HFF-Myc (cell line): ENCODE results near the gene NCF4.

ENCODE experiments used
- DNase-seq: peaks from one replicate; pipeline ENCODE4 v3.0.0-alpha.2; 2011; ENCODE audit warnings: low read depth; ENCODE audit errors: extremely low read depth
- H3K4me3 ChIP-seq: replicated peaks from 2 replicates; pipeline ENCODE4 v1.5.1; 2011; ENCODE audit warnings: low read depth, mild to moderate bottlenecking, control low read depth, low read length
- CTCF ChIP-seq: IDR thresholded peaks from 2 replicates; pipeline ENCODE4 v1.5.1; 2012; ENCODE audit warnings: mild to moderate bottlenecking, low read depth, low read length, control low read depth; ENCODE audit errors: missing control alignments

The NCF4 gene

DNA sequence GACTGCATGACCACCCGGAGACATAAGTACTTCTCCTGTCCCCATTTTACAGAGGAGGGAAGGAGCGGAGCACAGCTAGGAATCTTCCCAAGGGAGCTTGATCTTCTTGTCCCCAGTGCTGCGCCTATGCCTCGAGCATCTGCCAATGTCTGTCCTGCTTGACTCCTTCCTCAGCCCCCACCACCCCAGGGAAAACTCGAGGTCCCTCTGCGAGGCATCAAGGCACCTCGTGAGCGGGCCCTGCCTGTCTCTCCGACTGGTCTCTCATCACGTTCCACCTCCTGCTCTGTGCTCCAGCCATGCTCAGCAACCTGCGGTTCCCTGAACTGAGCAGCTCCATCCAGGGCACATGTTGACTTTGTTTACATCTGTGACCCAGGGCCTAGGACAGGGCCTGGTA is 2.5 kb downstream of the NCF4 start:
- H3K4me3 ChIP-seq = no peak overlapping the region
- no peak for TF ChIP-seq CTCF
- DNase-seq = no peak

DNA sequence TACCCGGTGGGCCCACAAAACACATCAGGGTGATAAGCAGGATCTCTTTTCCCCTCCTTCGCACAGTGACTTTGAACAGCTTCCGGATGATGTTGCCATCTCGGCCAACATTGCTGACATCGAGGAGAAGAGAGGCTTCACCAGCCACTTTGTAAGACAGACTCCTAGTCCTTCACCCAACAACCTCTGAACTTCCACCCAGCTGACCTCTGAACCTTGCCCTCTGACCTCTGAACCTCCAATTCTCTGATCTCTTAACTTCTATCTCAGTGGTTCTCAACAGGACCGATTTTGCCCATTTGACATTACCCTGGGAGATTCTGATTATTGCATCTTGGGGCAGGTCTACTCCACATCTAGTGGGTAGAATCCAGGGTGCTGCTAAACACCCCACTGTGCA is 3.2 kb downstream of the NCF4 start:
- H3K4me3 ChIP-seq = no peak overlapping the region
- no peak for TF ChIP-seq CTCF
- no peak for DNase-seq

DNA sequence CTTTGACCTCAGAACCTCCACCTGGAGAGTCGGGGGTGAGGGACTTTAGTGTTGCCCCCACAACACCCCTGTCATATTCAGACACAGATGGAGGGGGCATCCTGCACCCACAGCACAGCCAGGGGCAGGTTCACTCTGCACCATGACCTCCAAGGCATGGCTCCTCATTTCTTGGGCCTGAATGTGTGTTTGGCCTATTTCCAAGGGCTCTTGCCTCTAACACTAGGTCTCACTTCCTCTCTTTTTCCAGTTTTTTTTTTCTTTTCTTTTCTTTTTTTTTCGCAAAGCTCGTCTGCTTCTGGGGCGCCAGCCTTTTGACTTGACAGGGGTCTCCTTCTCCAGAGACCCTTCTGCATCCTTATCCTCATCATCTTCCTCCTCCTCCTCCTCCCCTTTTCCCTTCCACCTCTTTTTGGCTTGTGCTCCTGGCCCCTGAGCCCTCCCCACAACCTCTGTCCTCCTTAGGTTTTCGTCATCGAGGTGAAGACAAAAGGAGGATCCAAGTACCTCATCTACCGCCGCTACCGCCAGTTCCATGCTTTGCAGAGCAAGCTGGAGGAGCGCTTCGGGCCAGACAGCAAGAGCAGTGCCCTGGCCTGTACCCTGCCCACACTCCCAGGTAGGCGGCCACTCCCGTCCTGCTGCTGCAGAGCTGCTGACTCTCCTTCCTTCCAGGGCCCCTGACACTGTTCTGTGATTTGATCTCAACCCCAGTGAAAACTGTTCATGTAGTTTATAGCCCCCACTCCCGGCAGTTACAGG is 3.8 kb downstream of the NCF4 start:
- no peak for TF ChIP-seq CTCF
- DNase-seq = no peak
- no peak overlapping the region for H3K4me3 ChIP-seq

DNA sequence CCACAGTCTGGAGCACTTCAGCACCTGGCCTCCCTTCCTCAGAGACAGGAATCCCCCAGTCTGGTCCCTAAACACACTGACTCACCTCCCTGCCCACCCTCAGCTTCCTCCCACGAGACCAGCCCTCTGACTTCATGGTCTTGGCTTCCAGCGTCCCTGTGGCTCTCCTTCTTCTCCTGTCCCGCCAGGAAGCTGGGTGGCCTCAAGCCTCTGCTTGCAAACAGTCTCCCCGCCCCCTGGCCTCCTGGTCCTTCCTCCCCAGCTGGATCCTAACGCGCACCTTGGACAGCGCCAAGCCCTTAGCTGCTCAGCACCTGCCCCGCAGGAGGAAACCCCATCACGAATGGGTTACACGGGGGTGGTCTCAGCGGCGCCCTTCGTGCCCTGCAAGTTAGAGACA is 4.5 kb downstream of the NCF4 start:
- H3K4me3 ChIP-seq = no peak overlapping the region
- no peak for TF ChIP-seq CTCF
- DNase-seq = no peak

GRCh38 chr22:36867695-36868094 is 6.9 kb downstream of the NCF4 start:
- TF ChIP-seq CTCF = no peak
- H3K4me3 ChIP-seq = no peak overlapping the region
- DNase-seq = no peak

GRCh38 chr22:36868546-36869181 is 7.9 kb downstream of the NCF4 start:
- TF ChIP-seq CTCF = no peak
- DNase-seq = no peak
- no peak overlapping the region for H3K4me3 ChIP-seq
